T-helper 1 cell (primary cell): Measurements from ENCODE around the gene DPYSL3.

Experiments used
- DNase-seq, 5 donors: peaks; one replicate each; pipeline ENCODE4 v3.0.0-alpha.2; 2012 to 2020

The DPYSL3 gene

DNA sequence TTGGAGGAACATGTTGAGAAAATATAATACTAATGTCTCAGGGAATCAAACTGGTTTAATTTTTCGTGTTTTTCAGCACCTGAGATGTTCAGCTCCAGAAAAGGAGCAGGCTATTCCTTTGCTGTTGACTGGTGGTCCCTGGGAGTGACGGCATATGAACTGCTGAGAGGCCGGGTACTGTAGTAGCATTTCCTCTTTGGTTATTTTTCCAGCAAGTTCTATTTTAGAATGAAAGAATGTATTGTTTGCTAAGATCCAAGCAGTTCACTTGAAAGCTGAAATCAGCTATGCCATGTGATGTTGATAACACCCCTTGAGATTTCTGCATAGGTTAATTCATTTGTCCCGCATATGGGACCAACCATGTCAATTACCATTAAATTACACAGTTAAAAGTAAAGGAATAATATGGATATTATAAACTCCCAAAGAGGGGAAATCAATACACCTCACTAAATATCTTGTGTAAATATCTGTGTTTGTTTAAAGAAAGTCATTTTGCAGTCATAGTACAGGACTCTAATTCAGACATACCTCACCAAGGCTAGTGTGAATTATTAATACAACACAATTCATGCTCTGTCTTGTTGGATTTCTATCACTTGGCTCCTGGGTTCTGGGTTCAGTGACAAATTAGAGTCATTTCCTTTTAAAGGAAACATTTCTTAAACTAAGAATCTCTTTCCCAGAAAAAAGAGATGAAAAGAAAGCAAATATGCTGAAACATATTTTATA is 148.3 kb downstream of the DPYSL3 start:
- DNase-seq: no peak

DNA sequence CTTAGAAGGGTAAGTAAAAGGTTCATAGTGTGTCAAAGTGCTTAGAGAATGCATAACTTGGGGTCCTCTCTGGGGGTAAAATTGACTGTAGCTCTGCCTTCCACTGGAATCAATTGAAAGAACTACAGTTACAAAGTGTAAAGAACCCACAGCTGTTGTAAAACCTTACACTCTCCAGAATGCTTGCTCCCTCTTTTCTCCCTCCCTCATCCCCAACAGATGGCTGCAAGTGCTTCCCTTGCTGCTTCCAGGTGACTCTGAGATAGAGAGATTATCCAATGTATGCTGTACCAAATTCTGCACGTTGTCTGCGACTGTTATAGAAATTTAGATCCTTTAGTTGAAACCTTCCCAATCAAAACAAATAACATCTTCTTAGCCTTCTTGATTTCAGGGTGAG is 149.1 kb downstream of the DPYSL3 start:
- no peak for DNase-seq

DNA sequence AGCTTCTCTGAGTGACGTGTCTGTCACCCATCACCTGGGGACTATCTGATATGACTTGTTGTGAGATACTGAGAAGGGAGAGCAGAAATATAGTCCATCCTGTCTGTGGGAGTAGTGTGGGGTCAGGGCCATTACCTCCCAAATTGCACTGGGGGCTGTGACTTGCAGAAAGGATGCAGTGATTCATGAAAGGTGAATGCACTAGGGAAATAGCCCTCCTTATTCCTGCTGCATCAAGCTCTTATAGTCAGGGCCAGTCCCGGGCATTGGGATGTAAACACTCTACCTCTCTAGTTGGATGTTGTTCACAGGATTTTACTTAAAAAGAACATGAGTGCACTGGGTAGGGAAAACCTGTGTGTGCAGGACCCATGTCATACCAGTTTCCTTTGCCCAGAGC is 150.3 kb downstream of the DPYSL3 start:
- DNase-seq: no peak

DNA sequence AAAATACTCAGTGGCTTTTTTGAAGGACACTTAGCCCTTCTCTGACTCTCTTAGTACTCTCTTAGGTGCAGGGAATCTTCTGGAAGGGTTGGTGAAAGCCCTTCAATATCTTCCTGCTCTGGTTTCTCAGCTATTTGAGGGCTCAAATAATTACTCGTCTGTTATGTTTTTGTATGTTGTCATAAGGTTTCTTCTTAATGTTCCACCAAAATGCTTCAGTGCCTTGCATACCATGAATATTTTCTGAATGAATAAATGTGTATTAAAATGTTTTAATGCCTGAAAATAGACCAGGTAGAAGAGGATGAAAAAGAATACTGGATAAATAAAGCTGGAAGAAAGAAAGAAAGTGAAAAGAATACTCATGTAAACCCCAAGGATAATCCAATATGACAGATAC is 150.8 kb downstream of the DPYSL3 start:
- no peak for DNase-seq

DNA sequence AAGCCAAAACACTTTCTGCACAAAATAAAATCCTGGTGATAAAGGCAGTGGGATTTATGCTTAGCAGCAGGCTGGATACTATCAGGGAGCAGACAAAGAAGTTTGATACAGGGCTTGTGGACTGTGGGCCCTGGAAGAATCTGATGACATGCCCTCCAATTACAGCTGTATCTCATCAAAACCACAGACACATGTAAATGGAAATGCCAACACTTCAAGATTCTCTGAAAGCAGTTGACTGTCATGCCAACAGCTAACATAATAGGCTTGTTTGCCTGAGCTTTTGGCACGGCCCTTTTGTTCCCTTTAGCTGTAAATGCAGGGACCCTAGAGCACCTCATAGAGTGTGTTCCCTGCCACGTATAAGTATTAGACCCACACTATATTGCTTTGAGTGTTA is 160.6 kb downstream of the DPYSL3 start:
- DNase-seq: no peak

DNA sequence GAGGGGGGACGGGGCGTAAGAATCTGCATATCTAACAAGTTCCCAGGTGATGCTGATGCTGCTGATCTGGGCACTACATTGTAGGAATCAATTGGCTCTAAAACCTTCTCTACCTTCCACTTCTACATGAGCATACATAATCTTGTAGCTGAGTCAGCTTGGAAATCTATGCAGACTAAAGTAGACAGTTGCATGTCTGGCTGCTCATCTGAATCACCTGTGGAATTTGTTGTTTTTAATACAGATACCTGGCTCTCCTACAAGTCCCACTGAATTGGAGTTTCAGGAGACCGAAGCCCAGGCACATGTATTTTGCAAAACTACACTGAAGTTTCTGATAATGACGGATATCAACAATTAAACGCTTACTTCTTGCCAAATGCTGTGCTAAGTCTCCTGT is 161.4 kb downstream of the DPYSL3 start:
- DNase-seq: no peak

DNA sequence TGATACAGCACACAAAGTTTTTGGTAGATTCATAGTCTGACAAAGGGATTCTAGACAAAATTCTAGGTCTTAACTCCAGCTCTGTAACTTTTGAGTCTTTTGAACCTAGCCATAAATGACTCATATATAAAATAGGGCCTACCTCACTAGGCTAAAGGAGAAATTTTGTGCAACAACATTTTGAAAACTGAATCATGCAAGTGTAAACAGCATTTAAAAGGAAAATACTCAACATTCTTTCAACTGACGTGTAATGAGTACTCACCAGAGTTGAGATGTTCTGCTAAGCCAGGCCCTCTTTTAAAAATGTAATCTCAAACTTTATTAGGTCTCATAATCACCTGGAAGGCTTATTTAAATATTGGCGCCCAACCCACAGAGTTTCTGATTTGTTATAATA is 161.8 kb downstream of the DPYSL3 start:
- DNase-seq: no peak

DNA sequence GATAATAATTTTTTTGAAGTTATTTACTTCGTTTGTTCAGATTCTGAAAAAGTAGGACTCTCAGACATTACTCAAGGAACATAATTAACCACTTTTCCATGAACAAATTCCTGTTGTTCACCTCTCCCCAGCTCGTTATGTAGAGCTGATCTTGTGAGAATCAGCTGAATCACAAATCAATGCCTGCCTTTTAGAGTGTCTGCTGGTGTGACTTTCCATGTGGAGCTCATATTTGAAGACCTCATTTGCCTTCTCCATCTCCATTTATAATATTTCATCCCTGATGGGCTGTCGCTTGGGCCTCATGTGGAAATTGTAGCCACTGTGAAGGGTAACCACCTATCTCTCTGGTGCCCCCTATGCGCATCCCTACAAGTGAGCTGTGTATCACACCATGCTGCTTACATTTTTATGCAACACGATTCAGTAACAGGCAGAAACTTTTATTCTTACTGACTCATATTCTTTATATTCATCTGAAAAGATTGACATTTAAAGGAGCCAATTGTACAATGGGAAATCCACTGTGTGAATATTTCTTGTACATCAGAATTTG is 163.8 kb downstream of the DPYSL3 start:
- no peak for DNase-seq

DNA sequence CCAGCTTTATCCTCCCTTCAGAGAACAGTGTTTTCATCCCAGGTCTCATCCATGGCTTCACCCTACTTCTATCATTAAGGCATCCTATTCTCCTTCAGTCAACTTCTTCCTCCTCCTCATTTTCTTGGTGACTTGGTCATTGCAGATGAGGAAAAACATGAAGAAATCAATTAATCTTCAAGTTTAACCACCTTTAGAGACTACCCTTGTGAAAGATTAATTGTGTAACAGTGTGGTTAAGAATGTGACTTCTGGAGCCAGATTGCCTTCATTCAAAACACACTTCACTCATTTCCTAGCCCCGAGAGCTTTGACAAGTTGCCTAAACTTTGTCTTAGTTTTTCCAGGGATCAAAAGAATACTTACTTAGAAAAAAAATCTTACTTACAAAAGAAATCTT is 165.0 kb downstream of the DPYSL3 start:
- no peak for DNase-seq

DNA sequence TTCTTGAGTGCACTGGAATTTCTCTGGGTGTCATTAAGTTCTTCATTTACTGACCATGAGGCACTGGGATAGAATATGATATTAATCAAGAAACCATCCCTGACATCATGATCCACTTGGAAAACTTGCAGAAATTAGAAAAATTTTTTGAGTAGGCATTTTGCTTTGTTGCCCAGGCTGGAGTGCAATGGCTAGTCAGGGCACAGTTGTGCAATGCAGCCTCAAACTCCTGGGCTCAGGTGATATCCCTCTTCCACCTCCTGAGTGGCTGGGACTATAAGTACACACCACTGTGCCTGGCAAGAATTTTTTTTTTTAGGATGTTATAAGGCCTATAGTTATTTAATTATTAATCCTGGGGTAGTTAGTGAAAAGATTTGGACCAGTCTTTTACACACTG is 168.5 kb downstream of the DPYSL3 start:
- no peak for DNase-seq

DNA sequence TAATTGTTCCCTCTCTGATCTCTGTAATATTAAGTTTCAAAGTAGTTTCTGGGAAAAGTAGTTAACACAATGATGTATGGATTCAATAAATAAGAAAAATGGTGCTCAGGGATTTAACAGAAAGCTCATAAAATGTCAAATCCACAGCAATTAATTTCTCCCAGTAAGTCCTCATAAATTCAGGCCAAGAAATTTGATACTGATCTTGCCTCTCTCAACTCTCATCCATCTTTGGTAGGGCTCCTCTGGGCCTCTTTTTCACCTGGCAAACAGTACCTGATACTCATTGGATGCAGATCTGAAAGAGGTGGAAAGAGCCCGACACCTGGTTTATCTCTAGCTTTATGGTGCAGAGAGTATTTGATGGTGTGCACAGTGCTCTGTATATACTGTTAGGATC is 168.9 kb downstream of the DPYSL3 start:
- no peak for DNase-seq
